Memory B cell (primary cell): Measurements from ENCODE around the gene SLC5A10.
"Not testable (repeated sequence)": the region's sequence is repeated elsewhere in the genome, so short reads cannot be mapped to it uniquely, and the experiment has no call there.

Experiments used
- ATAC-seq: fragments of 150-1000 bp; cut with Tn5 transposase; 2 replicates; pipeline ENCODE4 v1.10.0; 2021; ENCODE audit warnings: low read depth, mild to moderate bottlenecking, moderate library complexity
- DNase-seq, 2 donors: peaks; one replicate each; pipeline ENCODE4 v3.0.0; 2022; ENCODE audit warnings: low spot score in 2 of 2
- H3K27ac Mint-ChIP-seq: one replicate; pipeline ENCODE4 v1.8.0; 2022; ENCODE audit warnings: mild to moderate bottlenecking, moderate library complexity, mixed read lengths
- H3K27me3 Mint-ChIP-seq: one replicate; pipeline ENCODE4 v1.8.0; 2022; ENCODE audit warnings: mixed read lengths
- H3K36me3 Mint-ChIP-seq: one replicate; pipeline ENCODE4 v1.8.0; 2022; ENCODE audit warnings: mild to moderate bottlenecking, mixed read lengths
- H3K4me1 Mint-ChIP-seq: one replicate; pipeline ENCODE4 v1.8.0; 2022; ENCODE audit warnings: mixed read lengths
- H3K4me3 Mint-ChIP-seq: one replicate; pipeline ENCODE4 v1.8.0; 2022; ENCODE audit warnings: mild to moderate bottlenecking, moderate library complexity, mixed read lengths
- H3K9me3 Mint-ChIP-seq: one replicate; pipeline ENCODE4 v1.8.0; 2022; ENCODE audit warnings: mixed read lengths

Gene SLC5A10

DNA sequence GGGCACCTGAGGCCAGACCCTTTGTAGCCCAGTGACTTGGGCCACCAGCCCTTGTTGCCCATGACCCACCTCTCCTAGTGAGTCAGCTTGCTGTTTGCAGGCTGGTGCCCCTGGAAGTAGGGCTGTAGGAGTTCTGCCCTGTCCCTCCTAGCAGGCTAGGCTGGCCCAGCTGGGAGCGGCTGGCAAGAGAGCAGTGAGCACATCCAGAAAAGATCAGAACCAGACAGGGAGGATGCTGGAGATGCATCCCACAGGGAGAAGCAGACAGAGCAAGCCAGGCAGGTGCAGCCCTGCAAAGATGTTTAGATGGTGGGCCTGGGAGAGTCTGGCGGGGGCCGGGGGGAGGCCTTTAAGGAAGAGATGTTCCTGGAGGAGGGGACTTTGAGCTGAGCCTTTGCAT, 2.4 kb downstream of the SLC5A10 start:
- DNase-seq (no peak), ATAC-seq (no peak)
- Mint-ChIP-seq H3K4me1 (peaks cover 3% of the 10 kb centered on the region), H3K4me3 (no peak overlapping the region), H3K27me3 (peaks cover 4% of the 10 kb centered on the region), H3K36me3 (no peaks in the 10 kb centered on the region), H3K27ac (no peak overlapping the region), H3K9me3 (no peaks in the 10 kb centered on the region)

DNA sequence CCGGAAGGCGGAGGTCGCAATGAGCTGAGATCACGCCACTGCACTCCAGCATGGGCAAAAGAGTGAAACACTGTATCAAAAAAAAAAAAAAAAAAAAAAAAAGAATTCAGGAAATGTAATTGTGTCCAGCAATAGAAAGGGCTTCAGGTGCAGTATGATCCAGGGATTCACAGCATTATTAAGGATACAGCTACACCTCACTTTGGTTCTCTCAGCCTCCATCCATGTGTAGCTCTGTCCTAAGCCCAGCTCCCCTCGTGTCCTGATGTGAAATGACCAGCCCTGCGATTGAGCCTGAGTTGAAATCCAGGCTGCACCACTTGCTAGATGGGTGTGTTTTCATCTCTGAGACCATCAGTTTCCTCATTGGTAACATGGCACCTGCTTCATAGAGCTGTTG, 3.0 kb downstream of the SLC5A10 start:
- ATAC-seq, result no peak
- peaks cover 4% of the 10 kb centered on the region for H3K27me3 Mint-ChIP-seq

DNA sequence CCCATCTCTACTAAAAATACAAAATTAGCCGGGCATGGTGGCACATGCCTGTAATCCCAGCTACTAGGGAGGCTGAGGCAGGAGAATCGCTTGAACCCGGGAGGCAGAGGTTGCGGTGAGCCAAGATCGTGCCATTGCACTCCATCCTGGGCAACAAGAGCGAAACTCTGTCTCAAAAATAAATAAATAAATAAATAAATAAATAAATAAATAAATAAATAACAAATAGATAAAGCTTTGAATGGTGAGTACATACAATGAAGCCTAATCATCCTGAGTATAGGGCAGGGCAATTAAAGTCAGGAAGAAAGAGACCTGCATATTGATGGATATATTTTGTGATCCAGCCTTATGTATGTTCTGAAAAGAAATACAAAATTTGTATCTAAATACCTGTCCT, 4.1 kb downstream of the SLC5A10 start:
- H3K36me3 Mint-ChIP-seq, ATAC-seq, DNase-seq, H3K4me3 Mint-ChIP-seq, H3K27ac Mint-ChIP-seq, H3K27me3 Mint-ChIP-seq, H3K9me3 Mint-ChIP-seq, H3K4me1 Mint-ChIP-seq: not testable (repeated sequence)

More for the DNA sequence above, 3.0 kb downstream of the SLC5A10 start:
- peaks cover 3% of the 10 kb centered on the region for H3K4me1 Mint-ChIP-seq
- DNase-seq, result no peak
- H3K9me3 Mint-ChIP-seq, result no peaks in the 10 kb centered on the region
- H3K4me3 Mint-ChIP-seq, result no peak overlapping the region
- no peaks in the 10 kb centered on the region for H3K36me3 Mint-ChIP-seq
- H3K27ac Mint-ChIP-seq, result no peak overlapping the region

DNA sequence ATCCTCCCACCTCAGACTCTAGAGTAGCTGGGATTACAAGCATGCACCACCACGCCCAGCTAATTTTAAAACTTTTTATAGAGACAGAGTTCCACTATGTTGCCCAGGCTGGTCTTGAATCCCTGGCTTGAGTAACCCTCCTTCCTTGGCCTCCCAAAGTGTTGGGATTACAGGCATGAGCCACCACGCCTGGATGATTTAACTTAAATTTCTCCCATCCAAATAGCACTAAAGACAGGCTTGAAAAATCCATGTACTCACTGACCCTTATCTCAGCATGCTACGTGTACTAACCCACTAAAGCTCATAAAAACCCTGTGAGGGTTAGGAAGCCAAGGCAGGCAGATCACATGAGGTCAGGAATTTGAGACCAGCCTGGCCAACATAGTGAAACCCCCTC, 4.6 kb downstream of the SLC5A10 start:
- Mint-ChIP-seq H3K4me1 (peaks cover 7% of the 10 kb centered on the region), H3K4me3 (no peak overlapping the region), H3K27ac (no peak overlapping the region), H3K9me3 (no peaks in the 10 kb centered on the region), H3K27me3 (no peaks in the 10 kb centered on the region), H3K36me3 (no peaks in the 10 kb centered on the region)
- DNase-seq, result no peak
- ATAC-seq, result no peak

DNA sequence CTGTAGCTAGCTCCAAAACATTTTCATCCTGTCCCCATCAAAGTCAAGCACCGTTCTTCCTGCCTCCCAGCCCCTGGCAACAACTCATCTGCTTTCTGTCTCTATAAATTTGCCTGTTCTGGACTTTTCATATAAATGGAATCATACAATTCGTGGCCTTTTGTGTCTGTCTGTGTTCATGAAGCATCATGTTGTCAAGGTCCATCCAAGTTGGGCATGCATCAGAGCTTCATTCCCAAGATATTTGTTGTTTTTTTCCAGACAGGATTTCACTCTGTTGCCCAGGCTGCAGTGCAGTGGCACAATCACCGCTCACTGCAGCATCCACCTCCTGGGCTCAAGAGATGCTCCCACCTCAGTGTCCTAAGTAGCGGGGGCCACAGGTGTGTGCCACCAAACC, 5.9 kb downstream of the SLC5A10 start:
- ATAC-seq (no peak), DNase-seq (no peak)
- H3K27me3 Mint-ChIP-seq, result no peaks in the 10 kb centered on the region
- H3K27ac Mint-ChIP-seq, result no peak overlapping the region
- no peak overlapping the region for H3K4me3 Mint-ChIP-seq
- no peaks in the 10 kb centered on the region for H3K36me3 Mint-ChIP-seq
- no peaks in the 10 kb centered on the region for H3K9me3 Mint-ChIP-seq
- peaks cover 7% of the 10 kb centered on the region for H3K4me1 Mint-ChIP-seq

DNA sequence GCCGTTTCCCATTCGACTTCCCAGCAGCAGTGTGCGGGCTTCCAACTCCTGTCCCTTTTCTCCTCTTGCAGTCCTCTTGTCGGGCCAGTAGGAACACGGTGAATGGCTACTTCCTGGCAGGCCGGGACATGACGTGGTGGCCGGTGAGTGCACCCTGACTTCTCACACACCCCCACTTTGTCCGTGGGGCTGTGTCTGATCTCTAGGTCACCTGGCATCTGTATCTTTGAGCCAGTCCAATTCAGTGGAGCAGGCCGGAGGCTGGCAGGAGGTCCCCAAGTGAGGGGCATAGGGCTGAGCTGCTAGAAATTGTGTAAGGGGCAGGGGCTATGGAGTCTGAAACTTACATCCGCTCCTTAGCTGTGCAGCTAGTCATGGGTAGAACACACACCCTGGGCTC, 6.6 kb downstream of the SLC5A10 start:
- Mint-ChIP-seq H3K27me3 (no peaks in the 10 kb centered on the region), H3K4me3 (no peak overlapping the region), H3K9me3 (no peaks in the 10 kb centered on the region), H3K36me3 (no peaks in the 10 kb centered on the region), H3K27ac (no peak overlapping the region), H3K4me1 (peaks cover 7% of the 10 kb centered on the region)
- no peak for ATAC-seq
- DNase-seq, result no peak

DNA sequence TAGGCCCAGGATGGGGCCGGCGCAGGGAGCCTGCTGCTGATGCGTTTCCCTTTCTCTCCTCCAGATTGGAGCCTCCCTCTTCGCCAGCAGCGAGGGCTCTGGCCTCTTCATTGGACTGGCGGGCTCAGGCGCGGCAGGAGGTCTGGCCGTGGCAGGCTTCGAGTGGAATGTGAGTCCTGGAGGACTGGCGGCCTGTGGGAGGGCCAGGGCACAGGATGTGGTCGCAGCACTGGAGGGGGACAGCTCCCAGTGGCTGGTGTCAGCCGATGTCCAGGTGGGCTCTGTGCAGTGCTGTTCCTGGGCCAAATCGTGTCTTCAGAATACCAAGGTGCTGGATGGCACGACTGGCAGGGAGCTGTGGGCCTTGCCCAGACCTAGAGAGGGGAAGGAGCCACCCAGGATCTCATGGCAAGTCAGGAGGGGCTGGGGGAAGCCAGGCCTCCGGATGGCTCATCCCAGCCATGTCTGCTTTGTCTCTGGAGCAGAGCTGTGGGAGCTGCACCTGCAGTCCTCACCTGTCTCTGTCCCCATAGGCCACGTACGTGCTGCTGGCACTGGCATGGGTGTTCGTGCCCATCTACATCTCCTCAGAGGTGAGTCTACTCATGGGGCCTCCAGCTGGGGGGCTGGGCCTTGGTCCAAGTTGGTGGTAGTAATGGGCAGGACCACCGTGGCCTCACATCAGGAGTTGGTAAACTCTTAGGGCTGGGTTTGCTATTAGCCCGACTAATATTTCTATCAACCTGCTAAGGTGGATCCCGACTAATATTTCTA, 7.3 kb downstream of the SLC5A10 start:
- Mint-ChIP-seq H3K4me1 (peaks cover 7% of the 10 kb centered on the region), H3K27me3 (no peaks in the 10 kb centered on the region), H3K36me3 (no peaks in the 10 kb centered on the region), H3K9me3 (no peaks in the 10 kb centered on the region), H3K27ac (no peak overlapping the region), H3K4me3 (no peak overlapping the region)
- no peak for DNase-seq
- ATAC-seq, result no peak

DNA sequence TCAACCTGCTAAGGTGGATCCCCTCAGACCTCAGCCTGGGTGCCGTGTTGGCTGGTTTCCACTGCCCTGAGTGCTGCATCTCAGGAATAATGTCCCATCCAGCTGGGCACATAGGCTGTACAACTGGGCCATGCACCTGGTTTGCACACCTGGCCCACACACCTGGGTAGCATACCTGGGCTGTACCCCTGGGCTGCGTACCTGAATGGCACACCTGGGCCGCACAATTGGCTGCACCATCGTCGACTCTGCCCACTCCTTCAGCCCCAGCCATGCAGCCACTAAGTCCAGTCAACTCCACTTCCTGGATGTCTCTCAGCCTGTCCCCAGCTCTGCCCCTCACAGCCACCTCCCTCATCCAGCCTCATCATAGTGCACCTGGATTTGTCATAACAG, 7.9 kb downstream of the SLC5A10 start:
- DNase-seq (no peak), ATAC-seq (no peak)
- Mint-ChIP-seq H3K4me1 (peaks cover 7% of the 10 kb centered on the region), H3K9me3 (no peaks in the 10 kb centered on the region), H3K4me3 (no peak overlapping the region), H3K27me3 (no peaks in the 10 kb centered on the region), H3K36me3 (no peaks in the 10 kb centered on the region), H3K27ac (no peak overlapping the region)

DNA sequence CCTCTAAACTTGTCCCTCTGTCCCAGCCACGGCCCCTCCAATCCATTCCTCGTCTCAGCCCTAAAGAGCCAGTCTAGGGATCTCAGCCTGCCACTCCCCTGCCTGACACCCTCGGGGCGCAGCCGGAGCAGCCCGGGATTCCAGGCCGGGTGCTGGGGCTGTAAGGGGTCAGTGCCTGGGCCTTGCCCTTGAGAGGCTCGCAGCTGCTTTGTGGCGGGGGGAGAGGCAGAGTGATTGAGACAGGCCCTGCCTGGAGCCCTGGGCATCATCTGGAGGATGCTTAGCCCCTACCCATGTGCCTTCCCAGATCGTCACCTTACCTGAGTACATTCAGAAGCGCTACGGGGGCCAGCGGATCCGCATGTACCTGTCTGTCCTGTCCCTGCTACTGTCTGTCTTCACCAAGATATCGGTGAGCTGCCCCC, 8.3 kb downstream of the SLC5A10 start:
- Mint-ChIP-seq H3K36me3 (no peaks in the 10 kb centered on the region), H3K27ac (no peak overlapping the region), H3K4me1 (peaks cover 7% of the 10 kb centered on the region), H3K9me3 (no peaks in the 10 kb centered on the region), H3K27me3 (no peaks in the 10 kb centered on the region), H3K4me3 (no peak overlapping the region)
- DNase-seq, result no peak
- no peak for ATAC-seq

DNA sequence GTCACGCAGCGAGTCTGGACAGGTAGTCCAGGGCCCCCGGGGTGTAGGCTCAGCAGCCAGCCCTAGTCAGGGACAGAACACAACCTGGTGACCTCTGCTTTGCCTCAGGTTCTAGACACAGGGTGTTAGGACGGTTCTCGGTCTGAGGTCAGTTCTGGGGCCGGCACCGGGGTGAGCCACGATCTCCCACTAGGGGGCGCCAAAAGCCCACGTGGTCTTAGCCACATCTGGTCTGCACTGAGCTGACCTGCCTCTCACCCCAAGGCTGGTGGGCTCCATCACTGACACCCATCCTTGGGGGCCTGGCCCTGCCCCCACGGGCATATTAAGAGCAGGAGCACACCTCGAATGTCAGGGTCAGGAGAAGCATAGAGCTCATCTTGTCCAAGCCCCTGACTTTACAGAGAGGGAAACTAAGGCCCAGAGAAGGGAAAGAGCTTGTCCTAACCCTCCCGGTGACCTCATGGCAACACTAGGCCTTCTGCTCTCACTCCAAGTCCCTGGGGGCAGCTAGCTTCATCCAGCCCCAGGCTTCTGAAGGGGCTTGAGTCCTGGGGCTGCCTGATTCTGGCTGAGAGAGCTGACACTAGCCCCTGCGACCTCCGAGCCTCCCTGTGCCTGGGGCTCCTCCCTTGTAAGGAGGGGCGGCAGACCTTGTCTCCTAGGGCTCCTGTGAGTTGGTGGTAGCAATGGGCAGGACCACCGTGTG, 9.0 kb downstream of the SLC5A10 start:
- H3K27ac Mint-ChIP-seq, result no peak overlapping the region
- no peak overlapping the region for H3K4me3 Mint-ChIP-seq

DNA sequence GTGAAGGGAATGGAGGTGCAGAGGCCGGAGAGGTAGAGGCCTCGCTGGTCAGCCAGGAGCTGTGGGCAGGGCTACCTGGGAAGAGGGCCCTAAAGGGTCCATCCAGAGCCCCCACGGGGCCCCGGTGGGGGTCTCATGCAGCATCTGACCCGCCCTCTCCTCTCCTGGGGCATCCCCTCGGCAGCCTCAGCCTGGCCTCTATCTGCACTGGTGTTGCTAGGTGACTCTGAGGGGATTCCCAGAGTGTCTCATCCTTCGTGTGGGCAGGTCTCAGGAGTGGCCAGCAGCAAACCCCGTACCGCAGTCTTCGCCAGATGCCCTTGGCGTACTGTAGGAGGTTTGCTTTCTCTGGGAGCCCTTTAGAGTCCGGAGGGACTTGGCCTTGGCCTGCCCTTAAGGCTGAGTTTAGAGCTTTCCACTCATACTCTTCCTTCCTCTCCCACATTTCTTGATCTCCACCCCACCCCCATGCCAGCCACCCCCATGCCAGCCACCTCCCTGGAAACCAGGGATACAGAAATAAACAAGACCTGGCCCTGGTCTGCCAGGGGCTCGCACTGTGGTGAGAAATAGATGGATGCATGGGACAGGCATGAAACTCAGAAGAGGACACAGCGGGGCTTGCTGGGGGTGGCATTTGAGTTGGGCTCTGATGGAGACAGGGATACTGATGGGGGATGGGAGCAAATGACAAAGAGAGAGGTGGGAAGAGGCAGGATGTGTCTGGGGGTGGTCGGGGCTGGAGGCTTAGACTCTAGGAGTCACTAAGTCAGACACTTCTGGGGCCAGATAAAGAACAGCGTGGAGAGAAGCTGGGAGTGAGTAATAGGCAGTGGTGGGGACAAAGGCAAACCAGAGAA, 9.9 kb downstream of the SLC5A10 start:
- H3K27me3 Mint-ChIP-seq, result no peaks in the 10 kb centered on the region
- H3K4me1 Mint-ChIP-seq, result peaks cover 4% of the 10 kb centered on the region
- no peak overlapping the region for H3K4me3 Mint-ChIP-seq
- DNase-seq (no peak), ATAC-seq (peak; percentile 66)
- no peaks in the 10 kb centered on the region for H3K9me3 Mint-ChIP-seq
- H3K36me3 Mint-ChIP-seq, result no peaks in the 10 kb centered on the region
- no peak overlapping the region for H3K27ac Mint-ChIP-seq

More for the DNA sequence above, 9.0 kb downstream of the SLC5A10 start:
- no peaks in the 10 kb centered on the region for H3K27me3 Mint-ChIP-seq
- peaks cover 4% of the 10 kb centered on the region for H3K4me1 Mint-ChIP-seq
- H3K9me3 Mint-ChIP-seq, result no peaks in the 10 kb centered on the region
- ATAC-seq (peak; percentile 92), DNase-seq (peak; percentile 81 to 91)
- H3K36me3 Mint-ChIP-seq, result no peaks in the 10 kb centered on the region

DNA sequence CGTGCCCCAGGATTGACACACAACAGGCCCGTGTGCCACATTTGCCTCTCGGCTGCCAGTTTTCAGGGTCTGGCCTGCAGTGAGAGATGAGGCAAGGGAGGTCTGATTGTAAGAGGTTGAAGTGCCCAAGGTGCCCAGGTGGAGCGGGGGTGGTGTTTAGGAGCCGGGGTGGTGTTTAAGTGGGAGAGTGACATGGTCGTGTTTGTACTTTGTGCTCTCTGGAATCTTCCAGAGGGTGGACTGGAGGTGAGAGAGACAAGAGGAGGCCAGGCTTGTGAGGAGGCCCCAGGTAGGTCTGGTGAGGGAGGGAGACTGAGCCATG, 10.5 kb downstream of the SLC5A10 start:
- H3K36me3 Mint-ChIP-seq, result no peaks in the 10 kb centered on the region
- DNase-seq (no peak), ATAC-seq (no peak)
- H3K27ac Mint-ChIP-seq, result no peak overlapping the region
- H3K4me3 Mint-ChIP-seq, result no peak overlapping the region
- H3K4me1 Mint-ChIP-seq, result peaks cover 4% of the 10 kb centered on the region
- no peaks in the 10 kb centered on the region for H3K9me3 Mint-ChIP-seq
- no peaks in the 10 kb centered on the region for H3K27me3 Mint-ChIP-seq

DNA sequence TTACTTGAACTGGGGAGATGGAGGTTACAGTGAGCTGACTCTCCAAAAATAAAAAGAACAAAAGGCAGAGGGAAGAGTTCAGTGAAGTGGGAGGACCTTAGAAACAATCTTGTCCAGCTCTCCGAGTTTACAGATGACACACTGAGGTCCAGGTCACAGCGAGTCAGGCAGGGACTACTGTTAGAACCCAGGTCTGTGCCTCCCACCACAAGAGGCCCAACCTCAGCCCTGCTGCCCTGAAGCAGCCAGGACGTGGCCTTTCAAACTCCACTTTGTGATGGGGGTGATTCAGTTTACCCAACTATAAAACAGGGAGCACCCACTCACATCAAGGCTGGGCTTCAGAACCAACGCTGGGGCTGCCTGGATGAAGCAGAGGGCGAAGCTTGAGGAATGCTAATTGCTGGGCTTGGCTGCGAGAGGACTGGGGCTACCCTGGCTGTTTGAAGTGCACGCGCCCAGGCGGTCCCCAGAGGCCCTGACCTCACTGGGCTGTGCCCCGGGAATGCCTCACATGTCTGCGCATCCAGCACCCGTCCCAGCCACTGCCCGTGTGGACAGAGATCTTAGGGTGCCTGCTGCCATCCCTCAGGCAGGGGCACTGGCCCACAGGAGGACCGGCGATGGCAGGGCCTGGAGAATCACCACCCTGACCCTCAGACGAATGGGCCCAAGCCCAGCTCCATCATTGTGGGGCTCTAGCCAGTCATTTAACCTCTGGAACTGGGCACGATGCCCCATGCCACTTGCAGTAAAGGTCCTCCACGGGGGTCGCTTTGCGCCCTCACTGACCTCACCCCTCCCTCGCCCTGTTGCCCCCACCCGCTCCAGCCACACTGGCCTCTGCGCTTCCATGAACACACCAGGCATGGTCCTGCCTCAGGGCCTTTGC, 11.4 kb downstream of the SLC5A10 start:
- Mint-ChIP-seq H3K27me3 (no peaks in the 10 kb centered on the region), H3K9me3 (no peaks in the 10 kb centered on the region), H3K4me3 (no peak overlapping the region), H3K4me1 (peaks cover 4% of the 10 kb centered on the region), H3K27ac (no peak overlapping the region), H3K36me3 (no peaks in the 10 kb centered on the region)
- DNase-seq, result no peak
- ATAC-seq, result no peak
